Duodenal mucosa (tissue), 2 donors: ENCODE data around the gene DDX24.
A peak's percentile ranks its signal among the peaks of the same experiment; 100 is the strongest.

Experiments
- H3K27ac ChIP-seq: one replicate; pipeline ENCODE4 v1.7.0; 2013; ENCODE audit warnings: low read depth, low read length
- H3K27me3 ChIP-seq, 2 donors: one replicate each; pipeline ENCODE4 v1.7.0; 2013; ENCODE audit warnings: low read length in 2 of 2, control low read depth in 1 of 2; ENCODE audit not compliant: insufficient read depth in 2 of 2, control insufficient read depth in 1 of 2
- H3K36me3 ChIP-seq, 2 donors: one replicate each; pipeline ENCODE4 v1.7.0; 2013; ENCODE audit warnings: low read length in 2 of 2, control low read depth in 1 of 2; ENCODE audit not compliant: insufficient read depth in 2 of 2, control insufficient read depth in 1 of 2
- H3K4me1 ChIP-seq, 2 donors: one replicate each; pipeline ENCODE4 v1.7.0; 2013; ENCODE audit warnings: low read length in 2 of 2, control low read depth in 1 of 2; ENCODE audit not compliant: insufficient read depth in 2 of 2, control insufficient read depth in 1 of 2
- H3K4me3 ChIP-seq, 2 donors: one replicate each; pipeline ENCODE4 v1.7.0; 2013; ENCODE audit warnings: low read length in 2 of 2, low read depth in 1 of 2
- H3K9ac ChIP-seq, 2 donors: one replicate each; pipeline ENCODE4 v1.7.0; 2013; ENCODE audit warnings: low read length in 2 of 2, low read depth in 1 of 2
- H3K9me3 ChIP-seq, 2 donors: one replicate each; pipeline ENCODE4 v1.7.0; 2013; ENCODE audit warnings: low read length in 2 of 2, control low read depth in 1 of 2; ENCODE audit not compliant: control insufficient read depth in 1 of 2

The DDX24 gene

DNA sequence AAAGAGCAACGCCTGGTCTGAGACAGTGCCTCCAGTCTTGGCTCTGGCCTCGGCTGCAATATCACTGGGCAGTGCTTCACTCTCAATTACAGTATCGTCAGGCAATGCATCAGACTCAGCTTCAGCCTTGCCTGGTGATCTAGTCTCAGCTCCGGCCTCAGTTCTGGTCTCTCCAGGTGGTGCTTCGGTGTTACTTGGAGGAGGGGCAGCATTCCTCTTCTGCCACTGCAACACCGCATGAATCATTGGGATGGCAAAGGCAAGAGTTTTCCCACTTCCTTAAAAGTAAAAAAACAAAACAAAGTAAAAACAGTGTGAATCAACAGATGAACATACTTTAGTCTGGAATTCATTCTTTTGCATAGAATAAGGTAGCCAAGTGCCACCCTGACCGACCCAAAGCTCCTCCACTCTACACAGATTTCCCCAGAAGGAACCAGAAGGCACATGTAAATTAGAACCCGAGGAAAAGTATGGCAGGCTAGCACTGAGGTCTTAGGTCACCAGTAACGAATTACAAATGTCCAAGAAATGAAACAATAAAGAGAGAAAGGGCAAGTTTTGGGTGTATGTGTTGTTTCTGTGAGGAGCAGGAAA, 18.6 kb downstream of the DDX24 start:
- H3K9ac ChIP-seq = no peak overlapping the region

DNA sequence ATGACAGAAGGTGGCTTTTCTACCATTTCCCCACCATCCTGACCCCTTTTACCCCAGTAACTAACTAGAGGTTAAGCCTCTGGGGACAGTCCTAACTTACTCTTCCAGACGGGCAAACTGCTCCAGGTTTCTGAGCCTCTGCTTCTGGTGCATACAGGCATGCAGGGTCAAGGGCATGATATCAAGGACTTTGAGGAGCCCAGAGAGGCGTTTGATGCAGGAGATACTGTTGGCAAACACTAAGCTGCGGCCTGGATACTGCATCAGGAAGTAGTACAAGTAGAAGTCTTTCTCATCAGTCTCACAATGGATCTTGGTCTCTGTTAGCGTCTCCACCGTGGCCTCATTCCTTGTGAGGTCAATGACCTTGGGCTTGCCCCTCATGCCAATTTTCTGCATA, 21.0 kb downstream of the DDX24 start:
- Histone ChIP-seq H3K27me3 (no peaks in the 10 kb centered on the region), H3K4me3 (no peak overlapping the region), H3K9me3 (no peaks in the 10 kb centered on the region), H3K4me1 (peaks cover 4 to 19% of the 10 kb centered on the region in 2 donors), H3K36me3 (peaks cover 44 to 77% of the 10 kb centered on the region in 2 donors), H3K27ac (no peak overlapping the region), H3K9ac (no peak overlapping the region)

More for the DNA sequence above, 18.6 kb downstream of the DDX24 start:
- H3K4me1 ChIP-seq = peaks cover 9 to 16% of the 10 kb centered on the region in 2 donors
- no peaks in the 10 kb centered on the region for H3K27me3 ChIP-seq
- H3K27ac ChIP-seq = no peak overlapping the region
- no peaks in the 10 kb centered on the region for H3K9me3 ChIP-seq
- H3K36me3 ChIP-seq = peaks cover 36 to 54% of the 10 kb centered on the region in 2 donors
- H3K4me3 ChIP-seq = no peak overlapping the region

DNA sequence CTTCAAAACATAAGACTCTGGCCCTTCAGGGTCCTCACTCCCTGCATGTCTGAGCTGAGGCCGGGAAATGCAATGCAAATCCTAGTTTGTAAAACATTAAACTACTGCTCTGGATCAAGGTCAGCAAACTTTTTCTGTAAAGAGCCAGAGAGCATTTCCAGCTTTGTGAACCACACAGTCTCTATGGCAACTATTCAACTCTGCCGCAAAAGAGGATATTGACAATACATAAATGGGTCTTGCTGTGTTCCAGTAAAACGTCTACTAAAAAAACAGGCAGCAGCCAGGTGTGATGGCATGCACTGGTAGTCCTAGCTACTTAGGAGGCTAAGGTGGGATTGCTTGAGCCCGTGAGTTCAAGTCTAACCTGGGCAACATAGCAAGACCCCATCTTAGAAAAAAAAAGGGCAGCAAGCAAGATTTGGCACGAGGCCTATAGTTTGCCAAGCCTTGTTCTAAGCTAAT, 22.3 kb downstream of the DDX24 start:
- Histone ChIP-seq H3K9ac (no peak overlapping the region), H3K4me1 (peaks cover 4 to 19% of the 10 kb centered on the region in 2 donors), H3K4me3 (no peak overlapping the region), H3K27ac (no peak overlapping the region), H3K27me3 (no peaks in the 10 kb centered on the region), H3K9me3 (no peaks in the 10 kb centered on the region), H3K36me3 (peaks cover 57 to 89% of the 10 kb centered on the region in 2 donors)

DNA sequence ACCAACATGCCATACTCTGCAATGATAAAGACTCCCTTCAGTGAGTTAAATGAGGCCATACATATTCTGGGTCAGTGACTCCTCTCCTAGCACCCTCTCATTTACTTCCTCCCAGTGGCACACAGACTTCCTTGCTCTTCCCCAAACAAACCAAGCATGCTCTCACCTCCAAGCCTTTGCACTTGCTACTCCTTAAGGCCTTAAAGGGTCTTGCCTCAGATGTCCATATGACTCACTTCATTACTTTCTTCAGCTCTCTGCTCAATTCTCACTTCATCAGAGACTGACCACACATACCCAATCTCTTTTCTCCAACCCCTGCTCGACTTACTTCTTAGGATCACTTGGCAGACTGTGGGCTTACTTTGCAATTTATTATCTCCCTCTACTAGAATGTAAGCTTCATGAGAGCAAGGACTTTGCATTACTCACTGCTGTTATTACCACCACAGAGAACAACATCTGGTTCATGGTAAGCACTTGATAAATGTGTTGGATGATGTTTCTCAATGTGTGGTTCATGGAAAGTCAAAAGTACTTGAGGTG, 22.8 kb downstream of the DDX24 start:
- H3K27me3 ChIP-seq = no peaks in the 10 kb centered on the region
- no peak overlapping the region for H3K9ac ChIP-seq
- H3K9me3 ChIP-seq = no peaks in the 10 kb centered on the region
- H3K36me3 ChIP-seq = peaks cover 57 to 85% of the 10 kb centered on the region in 2 donors
- no peak overlapping the region for H3K4me3 ChIP-seq
- no peak overlapping the region for H3K27ac ChIP-seq
- peaks cover 4 to 19% of the 10 kb centered on the region in 2 donors for H3K4me1 ChIP-seq

DNA sequence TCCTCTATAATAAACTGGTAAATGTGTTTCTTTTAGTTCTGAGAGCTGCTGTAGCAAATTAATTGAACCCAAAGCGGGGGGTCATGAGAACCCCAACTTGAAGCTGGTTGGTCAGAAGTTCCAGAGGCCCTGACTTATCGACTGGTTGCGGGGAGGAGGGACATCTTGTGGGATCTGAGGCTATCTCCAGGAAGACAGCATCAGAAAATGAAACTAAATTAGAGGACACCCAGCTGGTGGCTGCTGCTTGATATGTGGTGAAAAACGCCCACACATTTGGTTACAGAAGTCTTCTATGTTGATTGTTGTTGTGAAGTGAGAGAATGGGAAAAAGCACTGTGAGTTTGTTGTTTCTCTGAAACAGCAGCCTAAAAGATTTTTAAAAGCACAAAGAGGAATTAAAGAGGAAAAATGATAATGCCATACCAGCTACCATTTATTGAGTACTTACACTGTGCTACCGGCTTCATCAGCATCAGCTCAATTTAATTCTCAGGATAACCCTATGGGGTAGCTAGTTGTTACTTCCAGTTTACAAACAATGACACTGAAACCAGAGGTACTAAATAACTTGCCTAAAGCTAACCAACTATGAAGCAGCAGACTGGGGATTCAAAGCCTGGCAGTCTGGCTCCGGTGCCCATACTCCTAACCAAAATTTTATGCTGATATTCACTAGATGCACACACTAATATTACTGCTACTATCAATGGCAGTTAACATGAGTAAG, 24.3 kb downstream of the DDX24 start:
- Histone ChIP-seq H3K9me3 (no peaks in the 10 kb centered on the region), H3K9ac (no peak overlapping the region), H3K4me1 (peaks cover 4 to 19% of the 10 kb centered on the region in 2 donors), H3K4me3 (no peak overlapping the region), H3K27me3 (no peaks in the 10 kb centered on the region), H3K36me3 (peaks cover 61 to 92% of the 10 kb centered on the region in 2 donors), H3K27ac (no peak overlapping the region)

DNA sequence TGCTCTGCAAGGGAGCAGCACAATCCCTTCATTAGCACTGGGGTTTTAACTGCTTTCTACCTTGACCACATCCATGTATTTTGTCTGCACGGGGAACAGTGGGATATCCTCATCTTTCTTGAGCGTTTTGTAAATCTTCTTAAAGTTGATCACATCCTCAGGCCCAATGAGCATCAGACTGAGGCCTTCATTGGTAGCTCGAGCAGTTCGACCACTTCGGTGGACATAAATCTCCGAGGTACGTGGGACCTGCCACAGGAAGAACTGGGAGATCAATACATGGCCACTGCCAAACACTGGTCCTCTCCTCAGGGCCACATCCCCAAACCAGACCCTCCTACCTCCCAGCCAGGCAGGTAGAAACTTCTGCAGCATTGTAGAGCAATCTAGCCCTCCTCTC, 26.1 kb downstream of the DDX24 start:
- Histone ChIP-seq H3K27me3 (no peaks in the 10 kb centered on the region), H3K27ac (no peak overlapping the region), H3K36me3 (peaks cover 62 to 92% of the 10 kb centered on the region in 2 donors), H3K9me3 (no peaks in the 10 kb centered on the region), H3K4me3 (no peak overlapping the region), H3K4me1 (peaks cover 4 to 19% of the 10 kb centered on the region in 2 donors), H3K9ac (no peak overlapping the region)

GRCh38 chr14:94054401-94054800, 26.6 kb downstream of the DDX24 start:
- H3K4me1 ChIP-seq = peaks cover 4 to 19% of the 10 kb centered on the region in 2 donors
- peaks cover 60 to 91% of the 10 kb centered on the region in 2 donors for H3K36me3 ChIP-seq
- H3K9ac ChIP-seq = no peak overlapping the region

GRCh38 chr14:94052662-94053061, 28.3 kb downstream of the DDX24 start:
- Histone ChIP-seq H3K9ac (no peak overlapping the region), H3K4me1 (peaks cover 3 to 10% of the 10 kb centered on the region in 2 donors), H3K27ac (no peak overlapping the region), H3K9me3 (no peaks in the 10 kb centered on the region), H3K36me3 (peaks cover 72 to 92% of the 10 kb centered on the region in 2 donors), H3K4me3 (no peak overlapping the region), H3K27me3 (no peaks in the 10 kb centered on the region)

More at GRCh38 chr14:94054401-94054800, 26.6 kb downstream of the DDX24 start:
- Histone ChIP-seq H3K4me3 (no peak overlapping the region), H3K27ac (no peak overlapping the region), H3K9me3 (no peaks in the 10 kb centered on the region), H3K27me3 (no peaks in the 10 kb centered on the region)

DNA sequence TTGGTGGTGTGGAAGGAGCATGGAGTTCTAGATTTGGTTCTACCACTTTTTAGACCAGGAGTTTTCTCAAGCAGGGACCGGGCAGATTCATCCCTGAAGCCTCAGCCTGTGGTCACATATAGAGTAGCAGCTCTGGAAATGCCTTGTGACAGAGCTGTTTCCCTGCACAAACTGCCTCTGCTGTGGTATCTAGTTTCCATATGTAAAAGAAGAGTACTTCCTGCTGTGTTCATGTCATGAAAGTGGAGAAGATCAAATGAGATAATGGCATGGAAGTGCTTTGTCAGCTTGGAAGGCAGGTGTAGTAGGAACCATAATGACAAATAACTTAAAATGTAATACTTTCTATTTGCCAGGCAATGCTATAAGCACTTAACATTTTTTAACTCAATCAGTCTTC, 28.8 kb downstream of the DDX24 start:
- Histone ChIP-seq H3K27me3 (no peaks in the 10 kb centered on the region), H3K9ac (no peak overlapping the region), H3K4me1 (peaks cover 0 to 5% of the 10 kb centered on the region in 2 donors), H3K36me3 (peaks cover 77 to 93% of the 10 kb centered on the region in 2 donors), H3K9me3 (no peaks in the 10 kb centered on the region), H3K27ac (no peak overlapping the region), H3K4me3 (no peak overlapping the region)

- Histone ChIP-seq H3K4me3 (no peak overlapping the region), H3K36me3 (peaks cover 80 to 94% of the 10 kb centered on the region in 2 donors), H3K4me1 (peaks cover 0 to under 1% of the 10 kb centered on the region in 2 donors), H3K9me3 (no peaks in the 10 kb centered on the region), H3K27me3 (no peaks in the 10 kb centered on the region), H3K9ac (no peak overlapping the region), H3K27ac (peak overlapping the region; percentile 32)
Measured at GRCh38 chr14:94051779-94052178, 29.2 kb downstream of the DDX24 start.
